Measurements from ENCODE around the gene SLC26A2. TPM values are rescaled to one million over a fixed set of nuclear protein-coding genes. Genes with fewer than 3 reads are reported as not detected.

The SLC26A2 gene
- total RNA-seq, 2 experiments from 2014 or later: 7.6 to 8.0 TPM

DNA sequence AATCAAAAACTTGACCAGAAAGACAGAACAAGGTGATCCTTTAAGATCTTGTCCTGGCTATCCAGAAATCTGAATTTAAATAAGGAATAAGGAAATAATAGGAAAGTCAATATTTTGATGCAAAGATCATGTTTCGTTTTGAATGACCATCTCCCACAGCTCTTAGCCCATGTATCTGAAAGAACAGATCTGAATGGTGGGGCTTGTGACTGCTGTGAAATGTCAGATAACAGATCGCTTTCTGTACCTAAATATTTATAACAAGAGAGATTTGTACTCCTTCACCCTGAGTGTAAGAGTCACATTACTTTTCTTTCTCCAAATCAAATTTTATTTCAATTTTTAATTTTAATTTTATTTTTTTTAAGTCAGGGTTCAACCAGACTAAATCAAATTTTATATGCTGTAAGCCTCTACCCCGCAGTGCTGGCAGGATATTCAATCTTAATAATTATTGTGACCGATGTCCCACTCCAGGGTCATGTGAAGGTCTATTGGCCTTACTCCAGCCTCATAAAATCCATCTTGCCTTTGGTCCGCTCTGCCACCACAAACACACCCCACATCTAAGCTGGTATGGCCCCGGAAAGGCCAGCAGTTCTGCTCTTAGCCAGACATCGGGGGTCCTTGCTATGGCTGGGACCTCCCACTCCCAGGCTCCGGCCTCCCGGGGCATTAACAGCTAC, 7.0 kb upstream of the SLC26A2 start:
- peaks cover 2% of the 10 kb centered on the region for H3K4me1 Mint-ChIP-seq (ENCODE audit: low read depth)
- ChIA-PET CTCF (no interaction called here), POLR2A (no interaction called here)
- no peak for DNase-seq
- no peak overlapping the region for H3K27ac Mint-ChIP-seq
- no peaks in the 10 kb centered on the region for H3K36me3 Mint-ChIP-seq (ENCODE audit: low read depth)
- ATAC-seq: no peak
- H3K27me3 Mint-ChIP-seq (ENCODE audit: low read depth): peaks cover 3% of the 10 kb centered on the region
- no peak overlapping the region for H3K4me3 Mint-ChIP-seq
- H3K9me3 Mint-ChIP-seq (ENCODE audit: insufficient read depth): no peaks in the 10 kb centered on the region

DNA sequence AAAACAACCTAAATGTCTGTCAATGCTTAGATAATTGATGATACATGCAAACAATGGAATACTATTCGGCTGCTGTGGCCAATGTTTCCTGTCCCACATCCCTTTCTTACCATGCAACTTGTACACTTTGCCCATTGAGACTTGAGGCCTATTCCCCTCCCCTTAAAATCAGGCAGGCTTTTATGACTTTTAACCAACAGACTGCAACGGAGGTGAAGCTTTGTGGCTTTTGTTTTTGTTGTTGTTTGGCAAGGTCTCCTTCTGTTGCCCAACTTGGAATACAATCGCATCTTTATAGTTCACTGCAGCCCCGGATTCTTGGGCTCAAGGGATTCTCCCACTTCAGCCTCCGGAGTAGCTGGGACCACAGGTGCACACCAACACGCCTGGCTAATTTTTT, 5.8 kb upstream of the SLC26A2 start:
- no peaks in the 10 kb centered on the region for H3K36me3 Mint-ChIP-seq (ENCODE audit: low read depth)
- ChIA-PET CTCF (no interaction called here), POLR2A (interaction anchor here (0.6 kb wide), 1 partner anchor 14 kb away, joined by 3 read pairs; no protein-coding TSS in a partner anchor)
- no peak overlapping the region for H3K27ac Mint-ChIP-seq
- ATAC-seq (no peak), DNase-seq (no peak)
- no peak overlapping the region for H3K4me3 Mint-ChIP-seq
- H3K4me1 Mint-ChIP-seq (ENCODE audit: low read depth): peaks cover 12% of the 10 kb centered on the region
- no peaks in the 10 kb centered on the region for H3K9me3 Mint-ChIP-seq (ENCODE audit: insufficient read depth)
- H3K27me3 Mint-ChIP-seq (ENCODE audit: low read depth): peaks cover 1% of the 10 kb centered on the region

- Mint-ChIP-seq H3K9me3 (ENCODE audit: insufficient read depth) (no peaks in the 10 kb centered on the region), H3K4me3 (no peak overlapping the region), H3K27me3 (ENCODE audit: low read depth) (no peaks in the 10 kb centered on the region), H3K36me3 (ENCODE audit: low read depth) (no peaks in the 10 kb centered on the region), H3K4me1 (ENCODE audit: low read depth) (peaks cover 26% of the 10 kb centered on the region), H3K27ac (no peak overlapping the region)
- DNase-seq: no peak
- ATAC-seq: no peak
- ChIA-PET POLR2A (no interaction called here), CTCF (interaction anchor here (1.1 kb wide), 1 partner anchor 122 kb away, joined by 3 read pairs; no protein-coding TSS in a partner anchor)
Observed at GRCh38 chr5:149956685-149957084, 3.9 kb upstream of the SLC26A2 start.

GRCh38 chr5:149957855-149958254, 2.7 kb upstream of the SLC26A2 start:
- Mint-ChIP-seq H3K9me3 (ENCODE audit: insufficient read depth) (no peaks in the 10 kb centered on the region), H3K27ac (no peak overlapping the region), H3K4me1 (ENCODE audit: low read depth) (peaks cover 37% of the 10 kb centered on the region), H3K4me3 (no peak overlapping the region), H3K27me3 (ENCODE audit: low read depth) (no peaks in the 10 kb centered on the region), H3K36me3 (ENCODE audit: low read depth) (peaks cover 3% of the 10 kb centered on the region)
- ATAC-seq (no peak), DNase-seq (no peak)
- ChIA-PET CTCF (interaction anchor here (1.1 to 5.9 kb wide), 10 partner anchors 8 to 1108 kb away, joined by 3 to 107 read pairs (median 16); no protein-coding TSS in a partner anchor), POLR2A (interaction anchor here (3.1 kb wide), 1 partner anchor 43 kb away, joined by 14 read pairs; the partner anchor contains the start of genes HMGXB3 and TIGD6)

- ChIA-PET CTCF (interaction anchor here (0.7 to 5.9 kb wide), 32 partner anchors 9 to 341 kb away, joined by 3 to 107 read pairs (median 5); partner anchors contain the start of genes HMGXB3 and TIGD6), POLR2A (interaction anchor here (0.6 to 3.1 kb wide), 2 partner anchors 41 to 130 kb away, joined by 3 to 14 read pairs; partner anchors contain the start of genes HMGXB3 and TIGD6)
- peak overlapping the region; percentile 85 for H3K4me3 Mint-ChIP-seq
- peaks cover 5% of the 10 kb centered on the region for H3K36me3 Mint-ChIP-seq (ENCODE audit: low read depth)
- no peaks in the 10 kb centered on the region for H3K27me3 Mint-ChIP-seq (ENCODE audit: low read depth)
- ATAC-seq (no peak), DNase-seq (peak; percentile 59)
- no peaks in the 10 kb centered on the region for H3K9me3 Mint-ChIP-seq (ENCODE audit: insufficient read depth)
- peak overlapping the region; percentile 78 for H3K27ac Mint-ChIP-seq
- peaks cover 37% of the 10 kb centered on the region for H3K4me1 Mint-ChIP-seq (ENCODE audit: low read depth)
Observed at GRCh38 chr5:149959406-149960236, 937 bp upstream of the SLC26A2 start.

DNA sequence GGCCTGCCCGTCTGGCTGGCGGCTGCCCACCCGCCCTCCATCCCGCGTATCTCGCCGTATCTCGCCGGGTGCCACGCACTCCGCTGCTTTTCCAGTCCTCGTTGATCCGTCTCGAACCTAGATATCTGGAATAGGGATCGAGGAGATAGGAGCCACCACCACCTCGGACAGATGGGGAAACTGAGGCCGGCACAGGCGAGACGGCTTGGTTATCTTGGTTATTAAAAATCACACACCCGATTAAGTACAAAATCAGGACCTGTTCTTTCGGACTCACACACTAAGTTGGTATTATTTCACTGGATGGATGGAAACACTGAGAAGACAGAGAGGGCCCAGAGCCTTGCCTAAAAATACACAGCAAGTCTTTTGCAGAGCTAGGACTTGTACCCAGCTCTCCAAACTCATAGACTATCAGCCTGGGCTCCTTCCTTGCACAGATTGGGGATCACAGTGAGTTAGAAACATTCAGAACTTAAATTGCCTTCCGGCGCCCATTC, 678 bp downstream of the SLC26A2 start:
- H3K27ac Mint-ChIP-seq: peak overlapping the region; percentile 36
- peaks cover 5% of the 10 kb centered on the region for H3K36me3 Mint-ChIP-seq (ENCODE audit: low read depth)
- peaks cover 35% of the 10 kb centered on the region for H3K4me1 Mint-ChIP-seq (ENCODE audit: low read depth)
- ATAC-seq: no peak
- H3K27me3 Mint-ChIP-seq (ENCODE audit: low read depth): no peaks in the 10 kb centered on the region
- DNase-seq: no peak
- CTCF ChIA-PET: interaction anchor here (0.6 to 5.9 kb wide), 17 partner anchors 10 to 327 kb away, joined by 3 to 107 read pairs (median 5); partner anchors contain the start of genes HMGXB3 and TIGD6
- H3K4me3 Mint-ChIP-seq: peak overlapping the region; percentile 85
- H3K9me3 Mint-ChIP-seq (ENCODE audit: insufficient read depth): no peaks in the 10 kb centered on the region
- POLR2A ChIA-PET: interaction anchor here (0.9 to 1.1 kb wide), 2 partner anchors 126 to 616 kb away, joined by 3 to 4 read pairs; partner anchors contain the start of gene GRPEL2

- Mint-ChIP-seq H3K27ac (peak overlapping the region; percentile 31), H3K4me3 (peak overlapping the region; percentile 85)
Observed at GRCh38 chr5:149961957-149962409, 1.4 kb downstream of the SLC26A2 start.

GRCh38 chr5:149962601-149963300, 2.2 kb downstream of the SLC26A2 start:
- POLR2A ChIA-PET: interaction anchor here (0.7 kb wide), 1 partner anchor 11 kb away, joined by 3 read pairs; no protein-coding TSS in a partner anchor
- no peak for DNase-seq
- Mint-ChIP-seq H3K27ac (no peak overlapping the region), H3K36me3 (ENCODE audit: low read depth) (peaks cover 5% of the 10 kb centered on the region), H3K4me3 (no peak overlapping the region), H3K27me3 (ENCODE audit: low read depth) (no peaks in the 10 kb centered on the region), H3K4me1 (ENCODE audit: low read depth) (peaks cover 35% of the 10 kb centered on the region), H3K9me3 (ENCODE audit: insufficient read depth) (no peaks in the 10 kb centered on the region)
- ATAC-seq: no peak
- CTCF ChIA-PET: interaction anchor here (0.7 to 5.9 kb wide), 13 partner anchors 8 to 323 kb away, joined by 3 to 107 read pairs (median 6); no protein-coding TSS in a partner anchor

More at GRCh38 chr5:149961957-149962409, 1.4 kb downstream of the SLC26A2 start:
- Mint-ChIP-seq H3K27me3 (ENCODE audit: low read depth) (no peaks in the 10 kb centered on the region), H3K9me3 (ENCODE audit: insufficient read depth) (no peaks in the 10 kb centered on the region), H3K36me3 (ENCODE audit: low read depth) (peaks cover 5% of the 10 kb centered on the region), H3K4me1 (ENCODE audit: low read depth) (peaks cover 35% of the 10 kb centered on the region)
- CTCF ChIA-PET: interaction anchor here (0.6 to 5.9 kb wide), 18 partner anchors 9 to 328 kb away, joined by 3 to 107 read pairs (median 5); partner anchors contain the start of genes HMGXB3 and TIGD6
- POLR2A ChIA-PET: no interaction called here
- DNase-seq: peak; percentile 22
- ATAC-seq: no peak

DNA sequence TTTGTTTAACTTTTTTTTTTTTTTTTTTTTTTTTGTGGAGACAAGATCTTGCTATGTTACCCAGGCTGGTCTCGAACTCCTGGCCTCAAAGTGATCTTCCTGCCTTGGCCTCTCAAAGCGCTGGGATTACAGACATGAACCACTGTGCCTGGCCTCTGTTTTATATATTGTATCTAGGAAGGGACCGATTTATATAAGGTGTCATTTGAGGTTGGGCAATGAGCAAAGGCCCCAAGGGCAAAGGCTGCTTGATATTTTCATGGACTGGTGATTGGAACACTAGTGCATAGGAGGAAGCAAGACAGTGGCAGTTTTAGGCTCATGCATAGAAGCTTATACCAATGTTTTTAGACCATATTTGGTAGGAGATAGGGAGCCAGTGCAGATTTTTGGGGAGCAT, 3.2 kb downstream of the SLC26A2 start:
- Mint-ChIP-seq H3K27ac (no peak overlapping the region), H3K27me3 (ENCODE audit: low read depth) (no peaks in the 10 kb centered on the region), H3K36me3 (ENCODE audit: low read depth) (peaks cover 5% of the 10 kb centered on the region), H3K4me3 (no peak overlapping the region), H3K9me3 (ENCODE audit: insufficient read depth) (no peaks in the 10 kb centered on the region), H3K4me1 (ENCODE audit: low read depth) (peaks cover 35% of the 10 kb centered on the region)
- ATAC-seq (no peak), DNase-seq (no peak)
- CTCF ChIA-PET: interaction anchor here (1.0 to 1.9 kb wide), 2 partner anchors 27 to 130 kb away, joined by 3 to 9 read pairs; no protein-coding TSS in a partner anchor
- POLR2A ChIA-PET: interaction anchor here (0.6 to 0.7 kb wide), 2 partner anchors 12 to 1963 kb away, joined by 3 read pairs; no protein-coding TSS in a partner anchor

- H3K4me3 Mint-ChIP-seq: no peak overlapping the region
- no peaks in the 10 kb centered on the region for H3K27me3 Mint-ChIP-seq (ENCODE audit: low read depth)
- ChIA-PET POLR2A (interaction anchor here (0.6 kb wide), 1 partner anchor 346 kb away, joined by 3 read pairs; no protein-coding TSS in a partner anchor), CTCF (interaction anchor here (1.0 to 3.2 kb wide), 4 partner anchors 8 to 132 kb away, joined by 3 to 16 read pairs (median 6); no protein-coding TSS in a partner anchor)
- no peak overlapping the region for H3K27ac Mint-ChIP-seq
- no peaks in the 10 kb centered on the region for H3K9me3 Mint-ChIP-seq (ENCODE audit: insufficient read depth)
- H3K36me3 Mint-ChIP-seq (ENCODE audit: low read depth): peaks cover 5% of the 10 kb centered on the region
- DNase-seq (no peak), ATAC-seq (no peak)
- peaks cover 9% of the 10 kb centered on the region for H3K4me1 Mint-ChIP-seq (ENCODE audit: low read depth)
Observed at GRCh38 chr5:149966946-149967345, 6.4 kb downstream of the SLC26A2 start.

Data from activated CD8-positive, alpha-beta T cell treated with anti-CD3 and anti-CD28 coated beads, Interleukin-2, amount 10 ng/mL, durations not matched to agents 7 days and 5 days (primary cell).